GM19438 (cell line): Measurements from ENCODE around the gene LUZP2.

ENCODE experiments used
- ATAC-seq: cut with Tn5 transposase; IDR thresholded peaks from one replicate; pipeline ENCODE4 v1.9.1; 2021; ENCODE audit warnings: low read depth; ENCODE audit not compliant: unreplicated experiment

The LUZP2 gene

GRCh38 chr11:24560324-24560723 is 63.5 kb downstream of the LUZP2 start:
- ATAC-seq = no peak

GRCh38 chr11:24567380-24567779 is 70.5 kb downstream of the LUZP2 start:
- no peak for ATAC-seq

DNA sequence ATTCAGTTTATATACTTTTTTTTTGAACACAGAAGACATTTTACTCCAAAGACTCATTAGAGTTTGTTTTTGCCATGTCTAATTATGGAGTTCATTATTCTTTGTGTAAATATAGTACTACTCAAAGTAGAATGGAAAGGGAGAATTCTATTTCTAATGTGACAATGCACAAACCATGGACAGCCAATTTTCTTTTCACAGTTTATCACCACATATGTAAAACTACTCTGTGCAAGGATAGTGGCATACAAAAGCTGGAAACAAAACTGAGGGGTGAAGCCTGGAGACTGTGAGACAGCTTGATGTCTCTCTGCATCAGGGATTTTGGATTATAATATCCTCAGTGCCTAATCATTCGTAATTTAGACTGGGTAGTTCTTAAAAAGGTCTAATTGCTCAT is 75.5 kb downstream of the LUZP2 start:
- no peak for ATAC-seq

DNA sequence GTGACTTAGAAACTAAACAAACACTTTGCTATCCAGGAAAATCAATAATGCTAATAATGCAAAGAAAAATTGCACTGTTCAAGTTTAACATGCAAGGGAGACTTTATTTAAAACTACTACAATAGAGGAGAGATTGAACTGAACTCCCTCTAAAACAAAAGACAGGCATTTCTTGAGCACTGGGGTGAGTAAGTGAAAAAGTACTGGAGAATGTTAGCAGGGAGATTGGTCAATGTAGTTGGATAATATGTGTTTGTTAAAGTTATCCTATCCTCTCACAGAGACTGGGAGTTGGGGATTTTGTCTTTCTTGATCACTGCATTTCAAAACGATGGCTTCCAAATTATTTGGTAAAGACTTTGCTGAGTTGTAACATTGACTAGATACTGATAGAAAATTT is 77.6 kb downstream of the LUZP2 start:
- no peak for ATAC-seq

GRCh38 chr11:24575392-24575791 is 78.5 kb downstream of the LUZP2 start:
- ATAC-seq = no peak

DNA sequence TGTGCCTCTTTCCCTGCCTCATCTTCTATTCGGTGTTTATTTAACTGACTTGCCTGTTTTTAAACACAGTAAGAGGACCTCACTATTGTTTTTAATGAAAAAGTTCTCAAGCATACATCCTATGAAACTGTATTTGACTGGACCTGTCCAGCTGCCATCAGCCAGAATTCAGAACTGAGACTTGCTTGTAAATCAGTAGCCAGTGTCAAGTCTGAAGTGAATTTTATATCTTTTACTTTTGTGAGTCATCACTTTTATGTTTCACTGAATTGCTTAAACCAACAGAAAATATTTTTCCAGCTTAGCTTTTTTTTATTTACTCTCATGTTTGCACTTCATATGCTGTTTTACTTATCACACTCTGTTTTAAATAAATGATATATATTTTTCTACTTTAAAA is 88.3 kb downstream of the LUZP2 start:
- no peak for ATAC-seq

DNA sequence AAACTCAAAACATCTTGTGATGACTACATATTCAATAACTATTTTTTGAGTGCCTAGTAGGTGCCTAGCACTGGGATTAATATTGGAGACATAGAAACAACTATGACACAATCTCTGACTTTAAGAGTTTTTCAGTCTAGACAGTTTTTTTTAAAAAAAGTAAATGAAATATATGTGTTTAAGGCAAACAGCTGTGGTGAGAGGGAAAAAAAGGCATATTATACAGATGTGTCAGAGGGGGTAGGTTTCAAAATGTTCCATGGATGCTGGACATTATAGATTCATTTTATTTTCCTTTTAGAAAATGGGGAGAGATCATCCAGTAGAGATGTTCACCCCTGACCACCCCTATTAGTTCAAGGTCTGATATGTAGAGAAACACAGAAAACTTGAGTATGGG is 90.8 kb downstream of the LUZP2 start:
- ATAC-seq = no peak

- ATAC-seq = no peak
Measured at GRCh38 chr11:24588081-24588480, 91.2 kb downstream of the LUZP2 start.

GRCh38 chr11:24589064-24589463 is 92.2 kb downstream of the LUZP2 start:
- ATAC-seq = no peak

- ATAC-seq = no peak
Measured at GRCh38 chr11:24591283-24591682, 94.4 kb downstream of the LUZP2 start.

GRCh38 chr11:24592360-24592759 is 95.5 kb downstream of the LUZP2 start:
- ATAC-seq = no peak

DNA sequence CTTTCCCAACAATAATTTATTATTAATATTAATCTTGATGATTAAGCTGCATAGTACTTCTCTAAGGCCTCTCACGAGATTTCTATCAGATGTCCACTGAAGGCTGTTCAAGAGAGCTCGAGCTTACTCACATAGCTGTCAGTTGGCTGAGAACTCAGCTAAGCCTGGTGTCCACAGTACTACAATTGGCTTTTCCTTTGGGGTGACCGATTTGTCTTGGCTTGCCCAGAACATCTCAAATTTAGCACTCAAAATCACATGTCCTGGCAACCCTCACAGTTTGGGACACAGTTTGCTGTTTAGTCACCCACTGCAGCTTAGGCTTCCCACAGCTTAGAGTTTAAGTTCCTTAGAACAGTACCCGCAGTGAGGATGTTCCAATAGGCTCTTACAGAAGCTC is 96.5 kb downstream of the LUZP2 start:
- ATAC-seq = no peak

- no peak for ATAC-seq
Measured at GRCh38 chr11:24594401-24594800, 97.5 kb downstream of the LUZP2 start.

DNA sequence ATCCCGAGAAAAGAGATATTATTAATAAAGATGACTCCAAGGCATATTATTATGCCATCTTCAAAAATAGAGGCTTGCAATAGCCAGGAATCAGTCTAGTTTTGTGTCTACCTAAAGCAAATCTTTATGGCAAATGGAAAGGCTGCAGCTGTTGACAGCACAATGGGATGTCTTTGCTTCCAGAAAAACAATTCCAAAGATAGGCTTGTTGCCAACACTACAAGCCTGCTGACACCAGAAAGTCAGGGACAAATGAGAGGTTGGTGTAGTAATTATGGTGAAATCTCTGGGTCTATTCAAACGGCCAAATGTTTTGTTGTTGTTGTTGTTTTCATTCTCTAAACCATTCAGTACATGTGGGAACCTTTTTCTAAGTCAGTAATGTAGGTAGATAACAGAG is 101.8 kb downstream of the LUZP2 start:
- ATAC-seq = no peak

DNA sequence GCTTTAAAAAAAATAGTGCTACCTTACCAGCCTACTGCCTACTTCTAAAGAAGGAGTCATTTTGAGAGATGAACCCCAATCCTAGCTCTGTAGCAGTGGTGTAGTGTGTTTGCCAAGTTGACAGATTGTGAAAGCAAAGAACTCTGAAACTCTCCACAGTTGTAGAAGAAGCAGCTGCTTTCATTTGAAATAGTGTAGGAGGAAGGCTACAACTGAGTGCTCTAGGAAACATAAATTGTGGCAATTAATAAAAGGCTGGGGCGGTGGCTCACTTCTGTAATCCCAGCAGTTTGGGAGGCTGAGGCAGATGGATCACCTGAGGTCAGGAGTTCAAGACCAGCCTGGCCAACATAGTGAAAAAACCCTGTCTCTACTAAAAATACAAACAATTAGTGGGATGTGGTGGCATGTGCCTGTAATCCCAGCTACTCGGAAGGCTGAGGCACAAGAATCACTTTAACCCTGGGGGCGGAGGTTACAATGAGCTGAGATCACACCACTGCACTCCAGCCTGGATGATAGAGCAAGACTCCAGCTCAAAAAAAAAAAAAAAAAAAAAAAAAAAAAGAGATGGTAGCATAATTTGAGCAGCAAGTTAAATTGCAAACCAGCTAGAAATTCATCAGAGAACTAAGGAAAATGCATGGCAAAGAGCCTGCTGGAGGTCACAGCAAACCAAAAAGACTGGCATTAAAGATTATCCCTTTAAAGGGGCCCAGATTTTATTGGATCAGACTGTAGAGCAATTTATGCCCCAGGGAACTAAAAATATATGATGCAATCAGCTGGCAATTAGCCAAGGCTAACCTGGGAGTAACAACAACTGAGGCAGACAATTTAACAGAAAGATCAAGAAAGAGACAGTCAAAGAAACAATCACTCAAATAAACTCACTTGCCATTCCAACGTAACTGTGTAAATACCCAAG is 112.6 kb downstream of the LUZP2 start:
- no peak for ATAC-seq

DNA sequence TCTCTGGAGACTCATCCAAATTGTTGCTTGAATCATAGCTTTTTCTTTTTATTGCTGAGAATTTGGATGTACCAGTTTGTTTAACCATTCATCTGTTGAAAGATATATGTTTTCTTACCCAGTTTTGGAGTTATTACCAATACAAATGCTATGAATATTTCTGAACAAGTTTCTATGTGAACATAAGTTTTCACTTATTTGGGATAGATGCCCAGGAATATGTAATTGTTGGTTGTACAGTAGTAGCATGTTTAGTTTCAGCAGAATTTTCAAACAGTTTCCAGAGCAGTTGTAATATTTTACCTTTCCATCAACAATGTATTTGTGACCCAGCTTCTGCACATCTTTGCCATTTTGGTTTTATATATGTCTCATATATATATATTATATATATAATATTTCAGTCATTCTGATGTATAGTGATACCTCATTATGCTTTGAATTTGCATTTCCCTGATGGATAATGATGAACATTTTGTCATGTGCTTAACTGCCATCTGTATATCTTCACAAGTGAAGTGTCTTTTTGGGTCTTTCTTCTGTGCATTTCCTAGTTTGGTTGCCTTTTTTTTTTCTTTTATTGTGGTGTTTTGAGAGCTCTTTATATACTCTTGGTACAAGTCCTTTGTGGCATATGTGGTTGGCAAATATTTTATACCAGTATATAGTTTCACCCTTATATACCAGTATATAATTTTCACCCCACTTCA is 118.8 kb downstream of the LUZP2 start:
- no peak for ATAC-seq

DNA sequence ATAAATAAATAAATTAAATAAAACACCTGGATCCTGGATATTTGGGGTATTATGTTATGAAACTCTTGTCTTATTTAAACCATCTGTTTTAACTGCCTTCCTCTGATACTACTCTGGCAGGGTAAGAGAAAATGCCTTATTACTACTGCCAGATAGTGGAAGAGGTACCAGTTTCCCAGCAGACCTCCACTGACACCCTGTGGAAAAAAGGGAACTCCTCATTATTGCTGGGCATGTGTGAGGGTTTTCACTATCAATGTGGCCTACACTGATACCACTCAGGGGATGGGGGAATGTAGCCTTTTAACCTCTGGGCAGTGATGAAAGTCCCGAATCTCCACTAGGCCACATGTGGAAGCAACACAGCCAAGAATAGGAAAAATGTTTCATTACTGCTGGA is 121.0 kb downstream of the LUZP2 start:
- ATAC-seq = no peak

GRCh38 chr11:24619900-24620299 is 123.0 kb downstream of the LUZP2 start:
- no peak for ATAC-seq

GRCh38 chr11:24622262-24622661 is 125.4 kb downstream of the LUZP2 start:
- ATAC-seq = no peak

DNA sequence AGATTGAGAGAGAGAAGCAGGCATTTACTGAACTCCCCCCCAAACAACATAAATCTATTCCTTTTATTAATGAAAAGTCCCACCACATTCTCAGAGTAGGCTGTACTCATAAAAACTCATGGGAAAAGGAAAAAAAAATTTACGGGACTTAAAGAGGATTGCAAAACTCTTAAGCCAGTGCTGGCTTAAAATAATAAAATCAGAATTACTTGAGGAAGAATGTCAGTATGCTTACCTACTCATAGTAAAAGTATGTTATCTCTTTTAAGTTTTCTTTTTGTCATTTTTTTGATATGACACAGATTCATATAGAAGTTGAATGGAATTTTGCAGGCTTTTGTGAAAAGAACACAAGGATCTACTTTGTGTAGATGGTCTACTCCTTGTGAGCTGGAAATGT is 126.3 kb downstream of the LUZP2 start:
- ATAC-seq = no peak

DNA sequence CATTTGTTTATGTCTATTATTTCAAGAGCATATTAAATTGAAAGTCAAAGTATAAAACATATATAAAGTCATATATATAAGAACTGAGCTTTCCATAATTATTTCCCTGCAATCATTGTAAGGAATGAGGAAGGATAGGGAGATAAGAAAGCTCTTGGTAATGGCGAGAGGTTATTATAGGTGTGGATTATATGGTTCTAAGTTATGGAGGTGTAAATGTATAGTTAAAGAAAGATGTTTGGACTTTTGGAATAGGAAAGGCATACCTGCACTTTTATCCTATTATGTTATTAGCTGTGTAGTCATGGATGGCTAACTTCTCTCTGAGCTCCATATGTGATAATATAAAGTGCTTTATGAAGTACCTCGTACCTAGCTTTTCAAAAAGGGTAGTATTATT is 127.6 kb downstream of the LUZP2 start:
- ATAC-seq = no peak

DNA sequence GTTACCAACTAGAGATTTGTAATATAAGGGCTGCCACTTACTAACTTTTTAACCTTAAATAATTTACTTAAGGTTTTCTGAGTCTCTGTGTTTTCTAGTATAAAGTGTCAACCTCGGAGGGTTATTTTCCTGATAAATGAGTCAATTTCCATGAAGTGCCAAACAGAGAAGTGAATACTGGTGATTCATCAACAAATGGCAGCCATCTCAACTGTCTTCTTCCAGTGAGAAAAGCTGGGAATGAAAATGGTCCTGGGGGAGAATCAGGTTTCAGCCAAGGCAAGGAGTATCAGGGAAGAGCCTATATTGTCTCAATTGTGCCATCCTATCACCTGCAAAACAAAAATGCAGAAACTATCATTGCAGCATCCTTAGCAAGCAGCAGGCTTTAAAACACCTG is 129.1 kb downstream of the LUZP2 start:
- ATAC-seq = no peak
